Type B pancreatic cell (in vitro differentiated cells): ENCODE data around the gene USP10. TPM values are rescaled to one million over a fixed set of nuclear protein-coding genes. Genes with fewer than 3 reads are reported as not detected.

Source experiments
- DNase-seq: peaks from one replicate; pipeline ENCODE4 v3.0.0; 2021; ENCODE audit warnings: mixed read lengths; ENCODE audit not compliant: unreplicated experiment; ENCODE audit errors: extremely low spot score
- H3K27ac Mint-ChIP-seq: 2 replicates; pipeline ENCODE4 v1.8.0; 2021; ENCODE audit warnings: mild to moderate bottlenecking, mixed read lengths
- H3K27me3 Mint-ChIP-seq: 2 replicates; pipeline ENCODE4 v1.8.0; 2021; ENCODE audit warnings: mixed read lengths
- H3K36me3 Mint-ChIP-seq: 2 replicates; pipeline ENCODE4 v1.8.0; 2021; ENCODE audit warnings: mixed read lengths
- H3K4me1 Mint-ChIP-seq: one replicate; pipeline ENCODE4 v1.8.0; 2021; ENCODE audit warnings: mixed read lengths; ENCODE audit not compliant: unreplicated experiment
- H3K4me3 Mint-ChIP-seq: 2 replicates; pipeline ENCODE4 v1.8.0; 2021; ENCODE audit warnings: mild to moderate bottlenecking, mixed read lengths
- H3K9me3 Mint-ChIP-seq: 2 replicates; pipeline ENCODE4 v1.8.0; 2021; ENCODE audit warnings: mixed read lengths
- total RNA-seq: library from RNA; stranded (reverse); gene quantifications from 2 replicates; pipeline ENCODE4 v1.2.1, GENCODE V29; 2021; ENCODE audit warnings: low replicate concordance
- TF ChIP-seq, protein P1 (sequence below): fragments of 200-600 bp; sonication (generic); conservative IDR thresholded peaks from 2 replicates; pipeline ENCODE4 v1.5.0; 2021; ENCODE audit warnings: antibody characterized with exemption, mild to moderate bottlenecking

USP10 gene
- total RNA-seq, 1 donor from 2014 or later, result 110 TPM

DNA sequence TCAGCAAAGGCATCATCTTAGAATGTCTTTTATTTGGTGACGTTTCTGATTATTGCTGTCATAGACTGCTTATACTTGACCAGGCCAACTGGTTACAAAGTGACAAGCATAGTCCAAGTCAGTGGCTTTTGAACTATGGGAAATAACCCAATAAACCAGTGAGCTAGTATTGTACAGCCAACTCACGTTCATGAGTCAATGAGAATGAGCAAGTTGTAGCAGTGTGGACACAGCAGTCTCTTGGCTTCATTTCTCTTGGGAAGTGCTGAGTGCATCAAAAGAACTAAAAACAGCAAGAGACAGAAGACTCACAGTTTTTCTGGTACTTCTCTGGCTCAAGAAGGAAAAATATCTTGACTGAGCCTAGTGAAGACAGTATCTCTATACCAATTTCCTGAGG lies 83.0 kb downstream of the USP10 start:
- Mint-ChIP-seq H3K4me3 (no peak overlapping the region), H3K27me3 (no peaks in the 10 kb centered on the region), H3K27ac (no peak overlapping the region), H3K4me1 (peaks cover 14% of the 10 kb centered on the region), H3K36me3 (peaks cover 22% of the 10 kb centered on the region), H3K9me3 (peaks cover 10% of the 10 kb centered on the region)
- no peak for DNase-seq
- TF ChIP-seq, protein P1, sequence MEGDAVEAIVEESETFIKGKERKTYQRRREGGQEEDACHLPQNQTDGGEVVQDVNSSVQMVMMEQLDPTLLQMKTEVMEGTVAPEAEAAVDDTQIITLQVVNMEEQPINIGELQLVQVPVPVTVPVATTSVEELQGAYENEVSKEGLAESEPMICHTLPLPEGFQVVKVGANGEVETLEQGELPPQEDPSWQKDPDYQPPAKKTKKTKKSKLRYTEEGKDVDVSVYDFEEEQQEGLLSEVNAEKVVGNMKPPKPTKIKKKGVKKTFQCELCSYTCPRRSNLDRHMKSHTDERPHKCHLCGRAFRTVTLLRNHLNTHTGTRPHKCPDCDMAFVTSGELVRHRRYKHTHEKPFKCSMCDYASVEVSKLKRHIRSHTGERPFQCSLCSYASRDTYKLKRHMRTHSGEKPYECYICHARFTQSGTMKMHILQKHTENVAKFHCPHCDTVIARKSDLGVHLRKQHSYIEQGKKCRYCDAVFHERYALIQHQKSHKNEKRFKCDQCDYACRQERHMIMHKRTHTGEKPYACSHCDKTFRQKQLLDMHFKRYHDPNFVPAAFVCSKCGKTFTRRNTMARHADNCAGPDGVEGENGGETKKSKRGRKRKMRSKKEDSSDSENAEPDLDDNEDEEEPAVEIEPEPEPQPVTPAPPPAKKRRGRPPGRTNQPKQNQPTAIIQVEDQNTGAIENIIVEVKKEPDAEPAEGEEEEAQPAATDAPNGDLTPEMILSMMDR, result no peak

DNA sequence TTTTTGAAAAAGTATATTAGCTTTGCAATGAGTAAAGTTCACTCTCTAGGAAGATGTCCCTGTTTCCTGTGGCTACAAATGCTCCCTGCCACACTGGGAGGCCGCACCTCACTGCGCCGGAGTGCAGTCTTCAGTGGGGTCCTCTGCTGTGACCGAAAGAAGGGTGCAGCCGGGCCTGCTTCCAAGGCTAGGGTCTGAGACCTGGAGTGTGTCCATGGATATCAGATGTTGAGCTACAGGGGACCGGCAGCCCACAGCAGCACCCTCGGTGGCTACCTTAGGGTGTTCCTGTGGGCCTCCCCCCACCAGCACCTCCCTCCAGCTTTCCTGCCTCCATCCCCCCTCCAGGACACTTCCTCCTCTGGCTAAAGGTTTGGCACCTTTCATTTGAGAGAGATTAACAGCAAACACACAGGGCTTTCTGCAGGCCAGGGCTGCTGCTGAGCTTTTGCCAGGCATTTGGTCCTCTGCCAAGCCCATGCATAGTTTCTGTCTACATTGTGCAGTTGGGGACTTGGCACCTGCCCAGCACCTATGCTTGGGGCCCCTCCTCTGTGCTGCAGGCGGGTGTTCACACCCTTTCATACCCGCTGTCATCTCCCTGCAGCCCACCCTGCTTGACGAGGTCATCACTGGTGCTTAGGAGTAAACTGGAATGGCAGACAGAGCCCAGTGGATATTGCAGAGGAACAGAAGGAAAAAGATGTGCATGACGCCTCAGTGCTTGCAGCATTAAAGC lies 86.2 kb downstream of the USP10 start:
- no peaks in the 10 kb centered on the region for H3K27me3 Mint-ChIP-seq
- H3K4me3 Mint-ChIP-seq, result peak overlapping the region; percentile 16
- H3K36me3 Mint-ChIP-seq, result no peaks in the 10 kb centered on the region
- no peaks in the 10 kb centered on the region for H3K9me3 Mint-ChIP-seq
- H3K27ac Mint-ChIP-seq, result peak overlapping the region; percentile 81
- no peak for DNase-seq
- H3K4me1 Mint-ChIP-seq, result peaks cover 22% of the 10 kb centered on the region
- TF ChIP-seq, protein P1, result no peak

DNA sequence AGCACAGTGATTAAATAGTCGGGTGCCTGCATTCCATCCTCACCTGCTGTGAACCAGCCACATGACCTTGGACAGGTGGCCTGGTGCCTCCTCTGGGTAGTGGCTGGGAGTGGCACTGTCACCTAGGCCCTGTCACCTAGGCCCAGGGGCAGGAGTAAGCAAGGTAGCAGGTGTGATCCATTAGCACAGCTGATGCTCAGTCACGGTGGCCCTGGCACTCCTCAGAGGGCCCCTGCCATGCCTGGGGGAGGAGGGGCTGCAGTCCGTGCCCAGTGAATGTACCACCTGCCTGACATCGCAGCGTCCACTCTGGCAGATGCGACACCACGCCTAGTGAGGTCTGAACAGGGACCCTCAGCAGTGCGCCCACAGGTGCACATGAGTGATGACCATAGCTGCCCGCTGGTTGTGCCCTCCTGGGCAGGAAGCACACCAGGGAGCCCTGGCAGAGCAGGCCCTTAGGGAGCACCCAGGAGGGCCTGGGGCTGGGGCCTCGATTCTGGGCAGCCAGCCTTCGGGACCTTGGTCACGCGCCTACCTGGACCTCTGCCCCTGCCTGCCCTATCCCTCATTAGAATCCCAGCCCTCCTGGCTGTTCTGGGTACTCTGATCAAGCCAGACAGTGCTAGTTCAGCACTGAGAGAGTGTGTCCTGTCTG lies 86.9 kb downstream of the USP10 start:
- Mint-ChIP-seq H3K4me1 (peaks cover 24% of the 10 kb centered on the region), H3K36me3 (no peaks in the 10 kb centered on the region), H3K27me3 (no peaks in the 10 kb centered on the region), H3K27ac (no peak overlapping the region), H3K4me3 (no peak overlapping the region), H3K9me3 (no peaks in the 10 kb centered on the region)
- TF ChIP-seq, protein P1, result no peak
- no peak for DNase-seq

DNA sequence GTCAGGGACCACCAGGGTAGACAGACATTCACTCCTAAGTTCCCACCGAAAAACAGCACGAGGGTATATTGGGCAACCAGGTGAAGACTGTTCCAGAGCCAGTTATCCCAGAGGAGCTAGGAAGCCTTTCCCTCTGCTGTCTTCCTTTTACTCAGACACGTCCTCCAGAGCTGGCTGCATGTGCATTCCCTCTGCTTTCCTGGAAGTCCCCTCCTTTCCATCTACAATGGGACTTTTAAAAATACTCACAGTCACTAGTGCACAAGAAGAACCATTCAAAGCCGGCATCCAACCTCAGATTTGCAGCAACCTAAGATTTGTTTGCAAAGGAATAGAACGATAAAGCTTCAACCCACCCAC lies 87.4 kb downstream of the USP10 start:
- Mint-ChIP-seq H3K4me1 (peaks cover 24% of the 10 kb centered on the region), H3K9me3 (no peaks in the 10 kb centered on the region), H3K27me3 (no peaks in the 10 kb centered on the region), H3K27ac (no peak overlapping the region), H3K4me3 (no peak overlapping the region), H3K36me3 (no peaks in the 10 kb centered on the region)
- TF ChIP-seq, protein P1, result no peak
- DNase-seq, result no peak

GRCh38 chr16:84788920-84789391 lies 89.2 kb downstream of the USP10 start:
- DNase-seq, result no peak
- no peak overlapping the region for H3K27ac Mint-ChIP-seq
- no peak overlapping the region for H3K4me3 Mint-ChIP-seq
- H3K27me3 Mint-ChIP-seq, result no peaks in the 10 kb centered on the region
- H3K36me3 Mint-ChIP-seq, result no peaks in the 10 kb centered on the region
- TF ChIP-seq, protein P1, result no peak
- no peaks in the 10 kb centered on the region for H3K9me3 Mint-ChIP-seq
- H3K4me1 Mint-ChIP-seq, result peaks cover 25% of the 10 kb centered on the region
